Islet of Langerhans (tissue), 1 donor: ENCODE data around the gene SENP1.
"Not testable (repeated sequence)": the region's sequence is repeated elsewhere in the genome, so short reads cannot be mapped to it uniquely, and the experiment has no call there.

Experiments used
- FAIRE-seq: peaks from one replicate; lab custom pipeline; 2011; peaks lifted over from hg19 to GRCh38; lab: Jason Lieb, UNC

The SENP1 gene

DNA sequence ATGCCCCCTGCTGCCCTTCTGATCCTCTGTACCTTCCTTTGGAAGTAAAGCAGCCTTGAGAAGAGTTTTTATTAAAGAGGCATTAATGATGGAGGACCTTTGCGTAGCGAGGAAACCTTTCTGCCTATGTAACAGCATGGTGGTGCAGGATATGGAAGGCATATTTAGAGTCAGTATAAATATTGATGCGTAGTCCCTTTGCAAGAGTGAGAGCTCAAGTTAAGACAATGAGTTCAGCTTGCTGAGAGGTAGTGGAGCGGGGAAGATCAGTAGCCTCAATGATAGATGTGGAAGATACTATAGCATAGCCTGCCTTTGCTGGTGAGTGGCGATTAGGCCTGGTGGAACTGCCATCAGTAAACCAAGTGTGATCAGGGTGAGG, 5.4 kb upstream of the SENP1 start:
- FAIRE-seq, result not testable (repeated sequence)

DNA sequence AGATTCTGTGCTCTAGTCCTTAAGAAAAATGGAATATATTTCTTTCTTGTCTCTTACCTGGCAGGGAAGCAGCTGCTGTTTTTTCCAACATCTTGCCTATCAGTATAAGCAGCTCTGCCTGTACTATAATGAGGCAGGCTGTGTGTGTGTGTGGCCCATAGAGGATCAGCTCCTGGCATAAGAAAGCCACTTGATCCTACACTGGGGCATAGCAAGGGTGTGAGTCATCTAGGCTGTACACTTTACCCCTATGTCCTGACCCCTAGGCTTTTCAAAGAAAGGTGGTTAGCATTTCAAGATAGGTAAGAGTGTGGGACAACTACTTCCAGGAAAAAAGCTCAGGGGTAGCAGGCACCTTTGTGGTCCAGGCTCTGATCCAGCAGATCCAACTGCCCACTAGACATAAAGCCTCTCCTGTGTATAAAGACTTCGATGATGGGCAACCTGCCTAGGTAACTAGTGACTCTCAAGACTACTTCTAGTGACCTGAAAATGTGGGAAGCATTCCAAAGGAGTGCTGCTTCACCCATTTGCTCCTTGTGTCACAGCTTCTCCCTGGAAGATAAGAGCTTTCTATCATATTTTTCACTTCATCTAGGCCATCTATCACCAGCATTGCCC, 4.9 kb upstream of the SENP1 start:
- no peak for FAIRE-seq

DNA sequence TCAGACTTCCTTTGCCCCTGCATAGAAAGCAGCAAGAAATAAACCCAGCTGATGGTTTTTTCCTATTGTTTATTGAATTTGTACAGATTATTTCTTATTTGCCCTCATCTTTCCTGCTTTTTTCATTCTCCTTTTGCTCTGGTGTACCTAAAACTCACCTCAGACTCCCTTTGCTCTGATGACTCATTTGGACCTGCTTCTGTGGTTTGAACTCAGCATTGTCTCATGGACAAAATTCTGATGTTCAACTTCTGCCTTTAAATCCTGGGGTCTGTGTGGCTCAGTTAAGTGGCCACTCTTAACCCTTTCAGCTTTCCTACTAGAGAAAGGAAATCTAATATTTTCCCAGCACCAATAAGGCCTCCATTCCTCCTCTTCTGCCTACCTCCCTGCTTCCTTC, 3.5 kb upstream of the SENP1 start:
- FAIRE-seq, result no peak

DNA sequence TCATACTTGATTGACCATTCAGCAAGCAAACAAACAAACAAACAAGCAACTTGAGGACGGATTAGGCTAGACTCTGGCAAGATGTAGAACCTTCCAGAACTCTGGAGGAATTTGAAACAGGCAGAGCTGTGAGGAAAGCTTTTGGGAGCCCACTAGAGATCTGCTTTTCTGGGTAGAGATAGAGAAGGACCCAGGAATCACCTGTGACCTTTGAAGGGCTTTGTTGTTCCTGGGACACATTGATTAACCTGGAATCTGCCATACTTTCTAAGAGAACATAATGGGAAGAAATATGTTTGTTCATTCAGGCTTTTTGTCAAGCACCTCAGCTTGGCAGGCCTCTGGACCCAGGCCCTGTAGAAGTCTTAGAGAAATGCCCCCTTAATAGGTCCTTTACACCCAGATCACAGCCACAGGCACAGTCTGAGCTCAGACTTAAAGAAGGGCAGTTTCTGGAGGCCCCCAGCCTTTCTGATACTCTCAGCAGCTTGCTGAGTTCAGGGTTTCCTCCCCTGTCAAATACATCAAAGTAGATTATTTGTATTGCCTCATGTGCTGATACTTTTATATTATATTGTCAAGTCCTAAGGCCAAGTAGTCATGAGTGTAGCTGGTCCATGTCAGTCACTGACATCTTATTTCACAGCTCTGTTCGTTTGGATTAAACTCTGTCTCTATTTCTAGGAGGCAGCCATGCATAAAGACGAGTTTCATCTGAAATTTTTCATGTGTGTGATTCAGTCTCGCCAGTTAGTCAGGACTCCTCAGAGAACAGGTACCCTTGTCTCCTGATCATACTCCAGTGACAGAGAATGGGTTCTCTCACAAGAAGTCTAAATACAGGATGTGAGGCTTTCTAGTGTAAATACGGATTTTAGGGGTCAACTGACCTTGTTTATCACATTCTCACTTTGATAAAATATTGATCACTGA, 1.1 kb upstream of the SENP1 start:
- FAIRE-seq, result no peak

DNA sequence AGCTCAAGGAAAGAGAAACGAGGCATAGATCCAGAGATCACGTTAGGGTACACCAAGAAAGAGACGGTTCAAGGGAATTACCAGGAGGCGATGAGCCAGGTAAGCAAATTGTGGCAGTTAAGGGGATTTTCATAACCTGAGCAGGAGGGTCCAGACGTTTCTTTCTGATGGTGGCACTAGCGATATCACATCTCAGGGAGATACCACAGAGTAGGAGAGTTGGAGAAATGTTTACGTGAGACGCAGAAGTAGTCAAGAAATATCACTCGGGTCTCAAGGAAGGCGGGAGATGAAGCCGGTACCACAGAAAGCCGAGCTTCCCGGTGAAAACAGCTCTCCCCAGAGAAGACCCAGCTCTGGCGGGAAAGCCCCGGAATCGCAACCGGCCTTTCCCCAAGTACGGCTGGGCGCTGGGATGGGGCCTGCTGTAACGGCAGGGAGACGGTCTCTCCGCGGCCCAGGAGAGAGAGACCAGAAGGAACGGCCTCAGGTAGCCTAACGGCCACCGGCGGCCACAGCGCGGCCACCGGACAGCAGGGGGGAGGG, 485 bp downstream of the SENP1 start:
- FAIRE-seq, result no peak

DNA sequence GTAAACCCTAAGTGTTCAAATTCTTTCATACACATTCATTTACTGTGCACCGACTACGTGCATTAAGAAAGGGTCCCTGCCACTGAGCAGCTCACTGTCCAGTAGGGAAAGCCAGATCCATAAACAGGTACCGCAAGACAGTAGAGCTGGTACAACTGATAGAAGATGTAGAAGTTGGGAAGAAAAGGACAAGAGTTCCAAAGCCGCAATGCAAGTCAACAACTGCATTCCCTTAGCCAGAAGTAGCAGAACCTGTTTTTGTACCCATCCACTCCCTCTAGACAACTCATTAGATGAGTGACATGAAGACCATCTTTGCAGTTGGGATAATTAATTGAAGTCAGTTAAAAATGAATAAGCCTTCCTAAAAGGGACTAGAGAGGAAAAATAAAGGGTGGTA, 1.3 kb downstream of the SENP1 start:
- no peak for FAIRE-seq

DNA sequence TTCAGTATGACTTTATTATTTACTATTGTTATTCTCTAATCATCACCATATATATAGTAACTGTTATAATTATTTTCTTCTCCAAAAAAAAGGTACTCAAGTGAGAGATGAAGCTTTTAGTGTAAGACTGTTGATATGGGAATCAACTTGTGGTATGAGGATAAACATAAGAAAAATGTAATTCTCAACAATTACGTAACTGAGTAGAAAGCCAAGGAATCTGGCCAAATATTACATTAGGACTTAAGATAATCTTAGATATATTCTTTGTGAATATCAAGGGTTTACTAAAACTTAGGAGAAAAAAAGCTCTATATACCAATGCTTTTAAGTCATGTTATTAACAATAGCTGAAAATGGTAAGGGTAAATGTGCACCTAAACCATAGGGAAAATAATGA, 13.3 kb downstream of the SENP1 start:
- no peak for FAIRE-seq

DNA sequence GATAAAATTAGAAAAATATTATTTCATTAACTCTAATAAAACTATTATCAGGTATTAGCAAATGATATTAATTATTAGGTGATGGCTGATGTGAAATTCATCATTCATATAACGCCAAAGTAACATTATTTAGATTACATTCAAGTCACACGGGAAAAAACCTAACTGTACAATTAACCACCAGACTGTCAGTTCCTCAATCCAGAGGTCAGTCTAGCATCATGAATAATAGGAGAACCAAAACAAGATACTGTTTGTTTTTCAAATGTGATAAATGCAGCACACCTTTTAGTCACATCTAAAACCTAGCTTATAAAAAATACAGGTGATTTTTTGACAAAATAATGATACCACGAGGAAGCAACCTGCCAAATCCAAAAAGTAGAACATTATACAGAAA, 19.6 kb downstream of the SENP1 start:
- no peak for FAIRE-seq

DNA sequence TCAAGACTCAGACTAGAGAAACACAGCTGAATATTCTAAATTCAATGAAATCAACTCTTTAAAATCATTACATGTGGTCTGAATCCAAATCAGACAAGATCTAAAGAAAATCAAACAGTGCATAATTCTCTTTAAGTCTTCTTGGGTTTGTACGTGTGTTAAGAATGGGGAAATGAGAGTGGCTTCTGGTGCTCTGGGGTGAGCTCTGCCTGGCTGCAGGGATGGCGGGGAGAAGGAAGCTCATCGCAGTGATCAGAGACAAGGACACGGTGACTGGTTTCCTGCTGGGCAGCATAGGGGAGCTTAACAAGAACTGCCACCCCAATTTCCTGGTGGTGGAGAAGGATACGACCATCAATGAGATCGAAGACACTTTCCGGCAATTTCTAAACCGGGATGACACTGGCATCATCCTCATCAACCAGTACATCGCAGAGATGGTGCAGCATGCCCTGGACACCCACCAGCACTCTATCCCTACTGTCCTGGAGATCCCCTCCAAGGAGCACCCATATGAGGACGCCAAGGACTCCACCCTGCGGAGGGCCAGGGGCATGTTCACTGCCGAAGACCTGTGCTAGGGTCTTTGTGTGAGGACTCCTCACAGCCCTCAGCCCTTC, 20.9 kb downstream of the SENP1 start:
- no peak for FAIRE-seq

DNA sequence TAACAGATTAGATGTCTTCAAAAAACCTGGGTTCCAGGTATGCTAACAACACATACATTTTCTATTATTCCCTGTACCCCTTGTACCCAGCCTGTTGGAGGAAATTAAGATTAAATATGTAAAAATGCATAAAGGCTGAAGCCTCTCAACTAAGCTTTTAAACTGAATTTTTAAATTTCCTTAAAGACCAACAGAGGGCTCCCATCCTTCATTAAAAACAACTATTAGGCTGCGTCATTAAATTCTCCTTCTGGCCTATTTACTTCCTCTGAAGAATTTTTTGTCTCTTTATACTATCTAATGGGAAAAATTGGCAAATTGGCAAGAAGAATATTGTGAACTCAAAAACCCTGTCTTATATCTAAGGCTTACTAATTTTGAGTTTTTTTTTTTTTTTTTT, 21.8 kb downstream of the SENP1 start:
- FAIRE-seq, result no peak

DNA sequence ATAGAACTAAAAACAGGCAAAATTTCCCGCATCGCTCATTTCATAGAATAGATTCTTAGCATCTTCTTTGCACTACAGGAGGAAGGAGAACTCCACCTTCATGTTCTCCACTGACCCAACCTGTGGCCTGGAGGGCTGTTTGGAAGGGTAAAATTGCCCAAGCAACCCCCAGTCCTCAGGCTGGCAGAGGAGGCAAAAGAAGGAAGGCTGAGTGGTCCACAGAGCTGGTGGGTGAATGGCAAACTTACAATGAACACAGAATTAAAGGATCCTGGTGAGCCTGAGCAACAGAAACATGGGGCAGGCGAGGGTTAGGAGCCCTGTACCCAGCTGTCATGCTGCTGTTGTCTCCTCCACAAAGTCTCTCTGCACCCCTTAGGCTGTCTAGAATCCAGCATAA, 25.1 kb downstream of the SENP1 start:
- FAIRE-seq, result no peak

DNA sequence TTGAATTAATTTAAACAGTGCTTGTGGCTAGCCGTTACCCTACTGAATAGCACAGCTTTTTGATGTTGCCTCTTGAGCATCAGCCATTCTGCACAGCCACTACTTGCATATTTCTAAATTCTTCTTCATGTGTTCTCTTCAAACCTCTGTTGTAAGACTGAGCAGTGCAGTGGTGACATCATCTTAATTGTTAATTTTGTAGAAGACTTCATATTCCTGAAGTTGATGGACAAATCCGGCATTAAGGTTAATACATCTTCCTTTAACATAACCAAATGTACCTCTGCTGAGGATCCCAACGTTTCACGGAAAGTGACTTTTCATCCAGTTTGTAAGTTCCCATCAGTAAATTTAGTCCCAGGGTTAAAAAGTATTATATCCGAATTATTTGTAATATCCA, 25.6 kb downstream of the SENP1 start:
- no peak for FAIRE-seq

DNA sequence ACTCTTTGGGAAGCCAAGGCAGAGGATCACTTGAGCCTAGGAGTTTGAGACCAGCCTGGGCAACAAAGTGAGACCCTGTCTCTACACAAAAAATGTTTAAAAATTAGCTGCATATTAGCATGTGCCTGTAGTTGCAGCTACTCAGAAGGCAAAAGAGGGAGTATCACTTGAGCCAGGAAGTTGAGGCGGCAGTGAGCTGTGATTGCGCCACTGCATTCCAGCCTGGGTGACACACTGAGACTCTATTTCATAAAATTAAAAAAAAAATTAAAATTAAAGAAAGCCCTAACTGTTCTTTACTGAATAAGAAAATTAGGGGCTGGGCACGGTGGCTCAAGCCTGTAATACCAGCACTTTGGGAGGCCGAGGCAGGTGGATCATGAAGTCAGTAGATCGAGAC, 27.0 kb downstream of the SENP1 start:
- FAIRE-seq, result no peak

DNA sequence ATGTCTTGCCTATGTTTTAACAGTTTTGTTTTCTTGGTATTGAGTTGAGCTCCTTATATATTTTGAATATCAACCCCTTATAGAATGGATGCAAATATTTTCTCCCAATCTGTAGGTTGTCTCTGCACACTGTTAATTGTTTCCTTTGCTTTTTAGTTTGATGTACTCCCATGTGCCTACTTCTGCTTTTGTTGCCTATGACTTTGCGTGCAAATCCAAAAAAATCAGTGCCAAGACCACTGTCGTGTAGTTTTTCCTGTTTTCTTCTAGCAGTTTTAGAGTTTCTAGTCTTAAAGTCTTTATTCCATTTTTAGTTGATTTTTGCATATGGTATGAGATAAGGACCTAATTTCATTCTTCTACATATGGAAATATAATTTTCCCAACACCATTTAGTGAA, 28.8 kb downstream of the SENP1 start:
- no peak for FAIRE-seq

DNA sequence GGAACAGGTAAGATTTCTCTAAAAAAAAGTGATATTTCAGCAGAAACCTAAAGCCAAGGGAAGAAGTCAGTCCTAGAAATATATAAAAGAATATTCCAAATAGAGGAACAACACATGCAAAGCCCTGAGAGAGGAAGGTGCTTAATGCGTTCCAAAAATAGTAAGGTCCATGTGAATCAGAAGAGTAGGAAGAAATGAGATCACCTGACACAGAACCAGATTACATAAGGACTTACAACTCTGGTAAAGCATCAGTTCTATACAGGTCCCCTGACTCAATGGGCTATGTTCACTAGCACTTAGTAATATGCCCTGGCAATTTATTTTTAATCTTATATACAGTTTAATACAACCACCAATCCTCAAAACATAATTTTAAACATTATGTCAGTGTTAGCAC, 30.0 kb downstream of the SENP1 start:
- no peak for FAIRE-seq

DNA sequence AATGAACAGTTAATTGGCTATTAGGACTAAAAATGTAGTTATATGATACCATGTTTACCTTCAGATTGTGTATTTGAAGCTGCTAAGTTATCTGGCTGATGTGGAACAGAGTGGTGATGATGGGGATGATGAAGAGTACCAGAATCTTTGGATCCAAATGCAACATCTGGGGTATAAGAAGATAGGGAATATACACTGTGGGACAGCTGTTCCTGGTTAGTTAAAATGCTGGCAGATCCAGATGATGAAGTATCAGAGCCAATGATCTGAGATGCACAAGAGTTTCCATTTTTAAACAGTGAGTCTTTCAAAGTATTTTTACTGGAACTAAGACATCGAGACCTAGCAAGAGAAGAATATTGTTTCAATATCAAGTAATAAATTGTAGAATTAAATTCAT, 31.6 kb downstream of the SENP1 start:
- FAIRE-seq, result no peak

DNA sequence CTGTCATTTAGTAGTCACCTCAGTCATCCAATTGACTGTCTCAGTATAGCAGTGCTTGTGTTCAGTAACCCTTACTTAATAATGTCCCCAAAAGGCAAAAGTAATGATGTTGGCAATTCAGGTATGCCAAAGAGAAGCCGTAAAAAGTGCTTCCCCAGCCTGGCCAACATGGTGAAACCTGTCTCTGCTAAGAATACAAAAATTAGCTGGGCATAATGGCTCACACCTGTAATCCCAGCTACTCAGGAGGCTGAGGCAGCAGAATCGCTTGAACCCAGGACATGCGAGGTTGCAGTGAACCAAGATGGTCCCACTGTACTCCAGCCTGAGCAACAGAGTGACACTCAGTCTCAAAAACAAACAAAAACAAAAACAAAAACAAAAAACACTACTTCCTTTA, 33.6 kb downstream of the SENP1 start:
- no peak for FAIRE-seq

DNA sequence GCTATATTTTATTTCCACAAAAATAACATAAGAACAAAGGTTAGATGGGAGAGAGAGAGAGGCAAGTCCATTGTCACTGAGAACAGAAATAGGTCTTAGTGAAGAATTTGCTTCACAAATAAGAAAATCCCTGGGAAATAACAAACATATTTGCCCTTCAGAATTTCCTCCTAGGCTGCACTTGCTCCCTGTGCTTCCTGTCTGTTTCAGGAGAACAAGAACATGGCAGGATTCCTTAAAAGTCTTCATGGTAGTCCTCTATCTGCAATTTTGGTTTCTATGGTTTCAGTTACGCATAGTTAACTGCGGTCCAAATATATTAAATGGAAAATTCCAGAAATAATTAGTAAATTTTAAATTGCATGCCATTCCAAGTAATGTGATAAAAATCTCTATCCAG, 34.1 kb downstream of the SENP1 start:
- no peak for FAIRE-seq

DNA sequence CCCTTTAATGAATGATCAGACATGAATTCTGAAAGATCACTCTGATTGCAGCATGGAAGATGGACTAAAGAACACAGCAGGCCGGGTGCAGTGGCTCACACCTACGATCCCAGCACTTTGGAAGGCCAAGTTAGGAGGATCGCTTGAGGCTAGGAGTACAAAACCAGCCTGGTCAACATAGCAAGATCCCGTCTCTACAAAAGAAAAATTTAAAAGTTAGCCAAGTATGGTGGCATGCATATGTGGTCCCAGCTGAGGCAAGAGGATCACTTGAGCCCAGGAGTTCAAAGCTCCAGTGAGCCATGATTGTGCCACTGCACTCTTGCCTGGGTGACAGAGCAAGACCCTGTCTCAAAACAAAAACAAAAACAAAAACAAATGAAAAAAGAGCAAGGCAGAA, 35.1 kb downstream of the SENP1 start:
- no peak for FAIRE-seq

DNA sequence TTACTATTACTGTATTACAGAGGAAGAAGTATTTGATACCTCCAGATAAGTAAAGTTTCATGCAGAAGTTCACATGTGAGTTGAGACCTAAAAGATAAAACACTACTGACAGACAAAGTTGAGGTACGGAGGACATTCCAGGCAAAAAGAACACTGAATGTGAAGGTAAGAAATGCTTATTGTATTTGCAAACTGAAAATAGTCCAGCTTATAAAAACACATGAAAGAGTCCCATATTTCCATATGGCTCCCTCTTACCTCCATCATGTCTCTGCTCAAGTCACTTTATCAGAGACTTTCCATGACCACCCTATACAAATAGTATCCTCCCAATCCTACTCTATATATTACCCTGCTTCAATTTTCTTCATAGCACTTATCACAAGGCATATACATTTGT, 35.8 kb downstream of the SENP1 start:
- FAIRE-seq, result no peak

DNA sequence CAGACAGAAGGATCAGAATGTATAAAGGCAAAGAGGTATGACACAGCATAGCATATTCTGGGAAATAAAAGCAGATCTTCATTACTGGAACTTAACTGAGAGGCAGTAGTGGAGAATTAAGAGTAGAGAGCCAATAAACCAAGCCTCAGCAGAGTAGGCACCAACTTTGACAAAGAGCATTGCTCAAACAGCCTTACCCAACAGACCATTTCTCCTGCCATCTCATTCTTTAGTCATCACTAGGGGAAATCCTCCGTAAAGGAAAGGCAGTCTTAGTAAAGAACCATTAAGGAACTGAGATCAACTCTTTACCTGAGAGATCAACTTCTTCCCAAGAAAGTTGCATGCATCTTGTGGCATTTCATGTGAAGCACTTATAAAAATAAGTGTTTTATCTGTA, 36.6 kb downstream of the SENP1 start:
- no peak for FAIRE-seq

DNA sequence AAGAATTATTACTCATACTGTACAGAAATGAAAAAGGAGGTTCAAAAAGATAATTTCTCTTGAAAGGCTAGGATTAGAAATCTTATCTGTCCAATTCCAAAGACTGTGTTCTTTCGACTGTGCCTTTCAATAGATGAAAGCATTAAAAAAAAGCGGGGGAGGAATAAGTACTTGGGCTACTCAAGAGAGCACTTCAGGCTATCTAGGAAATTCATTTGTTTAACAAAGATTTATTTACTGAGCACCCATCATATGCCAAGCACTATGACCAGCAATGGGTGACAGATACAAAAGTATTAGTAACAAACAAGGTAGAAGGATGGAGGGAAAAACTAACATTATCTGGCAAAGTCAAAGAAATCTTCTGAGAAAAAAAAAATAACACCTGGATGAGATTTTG, 37.4 kb downstream of the SENP1 start:
- no peak for FAIRE-seq

DNA sequence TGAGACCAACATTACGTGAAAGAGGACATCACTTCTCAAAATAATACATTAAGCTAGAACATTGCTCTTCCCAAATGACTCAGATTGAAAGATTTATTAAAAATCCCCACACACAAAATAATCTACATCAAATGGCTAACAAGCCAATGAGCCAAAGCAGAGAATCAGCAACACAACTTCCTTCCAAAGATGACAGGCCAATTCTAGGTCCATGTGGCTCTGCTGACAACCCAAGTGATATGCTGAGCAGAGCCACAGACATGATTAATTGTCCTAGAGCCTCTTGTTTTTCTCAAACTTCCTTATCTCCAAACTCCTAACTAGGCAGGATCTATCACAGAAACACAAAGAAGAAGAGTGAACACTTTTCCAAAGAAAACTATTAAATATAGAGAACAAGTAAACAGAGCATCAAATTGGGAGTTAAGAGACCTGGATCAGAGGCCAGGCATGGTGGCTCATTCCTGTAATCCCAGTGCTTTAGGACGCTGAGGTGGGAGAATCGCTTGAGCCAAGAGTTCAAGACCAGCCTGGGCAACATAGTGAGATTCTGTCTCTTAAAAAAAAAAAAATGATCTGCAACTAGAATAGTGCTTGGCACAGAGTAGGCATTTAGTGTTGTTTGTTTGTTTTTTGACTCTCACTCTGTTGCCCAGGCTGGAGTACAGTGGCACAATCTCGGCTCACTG, 38.5 kb downstream of the SENP1 start:
- no peak for FAIRE-seq
